Measurements from ENCODE around the gene FGR.
A peak's percentile ranks its signal among the peaks of the same experiment; 100 is the strongest.

The FGR gene

DNA sequence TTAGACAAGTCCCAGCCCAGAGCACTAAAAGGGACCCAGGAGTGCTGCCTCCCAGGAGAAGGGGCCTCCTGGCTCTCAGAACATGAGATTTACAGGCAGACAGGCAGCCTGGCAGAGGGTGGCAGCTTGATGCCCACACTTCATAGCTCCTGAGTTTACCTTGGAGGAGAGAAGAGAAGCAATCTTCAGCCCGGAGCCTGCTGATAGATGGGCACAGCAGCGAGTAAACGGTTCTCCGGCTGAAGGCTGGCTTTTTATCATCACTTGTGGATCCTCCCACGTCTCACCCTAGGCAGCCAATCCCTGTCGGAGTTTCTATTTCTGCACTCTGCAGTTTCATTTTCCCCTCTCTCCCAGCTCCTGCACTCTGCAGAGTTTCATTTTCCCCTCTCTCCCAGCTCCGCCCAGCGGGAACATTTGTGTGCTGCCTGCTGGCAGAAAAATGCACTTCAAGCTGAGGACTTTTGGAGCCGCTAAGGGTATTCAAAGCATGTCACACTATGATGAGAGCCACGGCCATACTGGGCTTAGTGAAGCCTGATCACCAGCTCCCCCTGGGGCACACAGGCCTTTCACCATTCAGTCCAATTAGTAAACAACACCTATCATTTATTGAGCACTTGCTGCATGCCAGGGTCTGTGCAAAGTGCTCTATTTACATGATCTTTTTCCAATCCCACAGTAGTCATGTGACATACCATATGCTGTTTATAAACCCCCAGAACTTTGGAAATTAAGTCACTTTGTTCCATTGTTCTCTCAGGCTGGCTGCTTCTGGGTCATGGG is 37.2 kb upstream of the FGR start, which contains the start of gene IFI6:
IFI6 (minus strand) TSS at position 229 of the 786 bp plus-strand sequence. CDS start 2,878 bp downstream, outside the sequence.
- peak; percentile 99 for ATAC-seq
- TF ChIP-seq, protein P1, sequence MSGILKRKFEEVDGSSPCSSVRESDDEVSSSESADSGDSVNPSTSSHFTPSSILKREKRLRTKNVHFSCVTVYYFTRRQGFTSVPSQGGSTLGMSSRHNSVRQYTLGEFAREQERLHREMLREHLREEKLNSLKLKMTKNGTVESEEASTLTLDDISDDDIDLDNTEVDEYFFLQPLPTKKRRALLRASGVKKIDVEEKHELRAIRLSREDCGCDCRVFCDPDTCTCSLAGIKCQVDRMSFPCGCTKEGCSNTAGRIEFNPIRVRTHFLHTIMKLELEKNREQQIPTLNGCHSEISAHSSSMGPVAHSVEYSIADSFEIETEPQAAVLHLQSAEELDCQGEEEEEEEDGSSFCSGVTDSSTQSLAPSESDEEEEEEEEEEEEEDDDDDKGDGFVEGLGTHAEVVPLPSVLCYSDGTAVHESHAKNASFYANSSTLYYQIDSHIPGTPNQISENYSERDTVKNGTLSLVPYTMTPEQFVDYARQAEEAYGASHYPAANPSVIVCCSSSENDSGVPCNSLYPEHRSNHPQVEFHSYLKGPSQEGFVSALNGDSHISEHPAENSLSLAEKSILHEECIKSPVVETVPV (CRISPR knock-in tag; IDR thresholded peaks at IDR 0.05): no peak
- TF ChIP-seq ZNF8 (CRISPR knock-in tag; IDR thresholded peaks at IDR 0.05): no peak
- no peak for TF ChIP-seq POU6F1 (CRISPR knock-in tag; IDR thresholded peaks at IDR 0.05; ENCODE audit: borderline replicate concordance, low read depth)
- TF ChIP-seq TOX (CRISPR knock-in tag; IDR thresholded peaks at IDR 0.05; ENCODE audit: borderline replicate concordance): no peak
- no peak for TF ChIP-seq ZFP3 (CRISPR knock-in tag; IDR thresholded peaks at IDR 0.05)
- no peak for TF ChIP-seq ZFP30 (CRISPR knock-in tag; IDR thresholded peaks at IDR 0.05)
- no peak for TF ChIP-seq BACH2 (CRISPR knock-in tag; IDR thresholded peaks at IDR 0.05; ENCODE audit: borderline replicate concordance)
- TF ChIP-seq SNAI2 (CRISPR knock-in tag; IDR thresholded peaks at IDR 0.05): no peak

GRCh38 chr1:27669876-27670275 is 34.9 kb upstream of the FGR start:
- TF ChIP-seq, protein P1 (CRISPR knock-in tag; IDR thresholded peaks at IDR 0.05): no peak
- TF ChIP-seq CSDC2 (CRISPR knock-in tag; IDR thresholded peaks at IDR 0.05): no peak
- ATAC-seq: no peak

DNA sequence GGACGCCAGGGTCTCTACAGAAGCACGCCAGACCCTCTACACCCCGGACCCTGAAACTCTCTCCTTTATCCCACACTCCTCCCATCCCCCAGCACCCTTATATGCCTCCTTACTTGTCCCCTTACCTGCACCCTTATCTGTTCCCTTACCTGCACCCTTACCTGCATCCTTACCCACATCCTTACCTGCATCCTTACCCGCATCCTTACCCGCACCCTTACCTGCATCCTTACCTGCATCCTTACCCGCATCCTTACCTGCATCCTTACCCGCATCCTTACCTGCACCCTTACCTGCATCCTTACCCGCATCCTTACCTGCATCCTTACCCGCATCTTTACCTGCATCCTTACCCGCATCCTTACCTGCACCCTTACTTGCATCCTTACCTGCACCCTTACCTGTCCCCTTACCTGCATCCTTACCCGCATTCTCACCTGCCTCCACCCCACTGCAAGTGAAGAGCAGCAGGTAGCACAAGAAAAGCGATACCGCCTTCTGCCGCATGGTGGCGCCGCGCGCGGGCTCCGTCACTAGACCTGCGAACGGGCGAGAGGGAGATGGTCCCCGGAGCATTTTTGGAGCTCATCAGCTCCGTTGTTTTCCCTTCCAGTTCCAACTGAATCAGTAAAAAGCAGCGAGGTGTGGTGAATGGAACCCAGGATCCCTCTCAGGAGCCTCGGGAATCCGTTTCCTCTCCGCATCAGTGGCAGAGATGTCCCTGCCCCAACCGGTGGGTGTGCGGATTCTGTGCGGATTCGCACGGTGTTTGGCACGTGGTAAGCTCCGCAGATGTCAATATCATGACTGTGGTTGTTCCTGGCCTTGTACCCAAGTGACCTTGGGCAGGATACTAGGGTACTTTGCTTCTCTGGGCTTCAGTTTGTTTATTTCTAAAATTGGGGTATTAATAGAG is 34.1 kb upstream of the FGR start:
- TF ChIP-seq ZNF565 (CRISPR knock-in tag; conservative IDR thresholded peaks at IDR 0.05; ENCODE audit: low read depth) (no peak), RARB (CRISPR knock-in tag; IDR thresholded peaks at IDR 0.05) (no peak), ISL1 (CRISPR knock-in tag; IDR thresholded peaks at IDR 0.05) (no peak), PATZ1 (CRISPR knock-in tag; IDR thresholded peaks at IDR 0.05; ENCODE audit: borderline replicate concordance) (no peak), SNAI2 (CRISPR knock-in tag; IDR thresholded peaks at IDR 0.05) (no peak), ZFP30 (CRISPR knock-in tag; IDR thresholded peaks at IDR 0.05) (no peak), ESRRG (CRISPR knock-in tag; IDR thresholded peaks at IDR 0.05) (no peak), BACH2 (CRISPR knock-in tag; IDR thresholded peaks at IDR 0.05; ENCODE audit: borderline replicate concordance) (no peak)
- TF ChIP-seq, protein P1 (CRISPR knock-in tag; IDR thresholded peaks at IDR 0.05): no peak
- TF ChIP-seq, protein P2, sequence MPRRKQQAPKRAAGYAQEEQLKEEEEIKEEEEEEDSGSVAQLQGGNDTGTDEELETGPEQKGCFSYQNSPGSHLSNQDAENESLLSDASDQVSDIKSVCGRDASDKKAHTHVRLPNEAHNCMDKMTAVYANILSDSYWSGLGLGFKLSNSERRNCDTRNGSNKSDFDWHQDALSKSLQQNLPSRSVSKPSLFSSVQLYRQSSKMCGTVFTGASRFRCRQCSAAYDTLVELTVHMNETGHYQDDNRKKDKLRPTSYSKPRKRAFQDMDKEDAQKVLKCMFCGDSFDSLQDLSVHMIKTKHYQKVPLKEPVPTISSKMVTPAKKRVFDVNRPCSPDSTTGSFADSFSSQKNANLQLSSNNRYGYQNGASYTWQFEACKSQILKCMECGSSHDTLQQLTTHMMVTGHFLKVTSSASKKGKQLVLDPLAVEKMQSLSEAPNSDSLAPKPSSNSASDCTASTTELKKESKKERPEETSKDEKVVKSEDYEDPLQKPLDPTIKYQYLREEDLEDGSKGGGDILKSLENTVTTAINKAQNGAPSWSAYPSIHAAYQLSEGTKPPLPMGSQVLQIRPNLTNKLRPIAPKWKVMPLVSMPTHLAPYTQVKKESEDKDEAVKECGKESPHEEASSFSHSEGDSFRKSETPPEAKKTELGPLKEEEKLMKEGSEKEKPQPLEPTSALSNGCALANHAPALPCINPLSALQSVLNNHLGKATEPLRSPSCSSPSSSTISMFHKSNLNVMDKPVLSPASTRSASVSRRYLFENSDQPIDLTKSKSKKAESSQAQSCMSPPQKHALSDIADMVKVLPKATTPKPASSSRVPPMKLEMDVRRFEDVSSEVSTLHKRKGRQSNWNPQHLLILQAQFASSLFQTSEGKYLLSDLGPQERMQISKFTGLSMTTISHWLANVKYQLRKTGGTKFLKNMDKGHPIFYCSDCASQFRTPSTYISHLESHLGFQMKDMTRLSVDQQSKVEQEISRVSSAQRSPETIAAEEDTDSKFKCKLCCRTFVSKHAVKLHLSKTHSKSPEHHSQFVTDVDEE (CRISPR knock-in tag; IDR thresholded peaks at IDR 0.05): no peak
- peak; percentile 32 for ATAC-seq
